GM19238 (cell line): ENCODE measurements around the gene WDHD1.
"Not testable (repeated sequence)": the region's sequence is repeated elsewhere in the genome, so short reads cannot be mapped to it uniquely, and the experiment has no call there.

Experiments
- DNase-seq: peaks from one replicate; pipeline ENCODE4 v3.0.0; 2011; ENCODE audit warnings: low spot score; ENCODE audit not compliant: insufficient read length

Gene WDHD1

GRCh38 chr14:54953609-54954008 is 73.3 kb downstream of the WDHD1 start:
- not testable (repeated sequence) for DNase-seq

- not testable (repeated sequence) for DNase-seq
These were observed 74.1 kb downstream of the WDHD1 start for GRCh38 chr14:54952803-54953202.

DNA sequence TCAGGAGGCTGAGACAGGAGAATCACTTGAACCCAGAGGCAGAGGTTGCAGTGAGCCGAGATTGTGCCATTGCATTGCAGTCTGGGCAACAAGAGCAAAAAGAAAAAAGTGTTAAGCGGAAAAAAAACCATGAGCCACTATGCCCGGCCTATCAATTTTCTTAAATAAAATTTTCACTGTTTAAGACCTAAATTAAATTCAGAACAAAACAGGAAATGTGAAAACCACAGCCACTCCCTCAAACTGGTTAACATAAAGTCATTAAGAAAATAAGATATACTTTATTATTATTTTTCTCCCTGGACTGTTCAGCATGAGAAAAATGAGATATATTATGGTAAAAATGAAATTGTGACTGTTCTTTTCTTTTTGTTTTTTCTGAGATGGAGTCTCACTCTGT is 79.7 kb downstream of the WDHD1 start:
- DNase-seq = no peak

DNA sequence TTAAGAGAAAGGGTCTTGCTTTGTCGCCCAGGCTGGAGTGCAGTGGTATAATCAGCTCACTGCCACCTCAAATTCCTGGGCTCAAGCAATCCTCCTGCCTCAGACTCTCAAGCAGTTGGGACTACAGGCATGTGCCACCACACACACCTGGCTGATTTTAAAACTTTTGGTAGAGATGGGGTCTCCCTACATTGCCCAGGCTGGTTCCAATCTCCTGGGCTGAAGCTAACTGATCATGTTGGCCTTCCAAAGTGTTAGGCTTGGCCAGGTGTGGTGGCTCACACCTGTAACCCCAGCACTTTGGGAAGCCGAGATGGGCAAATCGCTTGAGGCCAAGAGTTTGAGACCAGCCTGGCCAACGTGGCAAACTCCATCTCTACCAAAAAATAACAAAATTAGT is 80.4 kb downstream of the WDHD1 start:
- DNase-seq = no peak

GRCh38 chr14:54944737-54945391 is 82.0 kb downstream of the WDHD1 start:
- no peak for DNase-seq

- DNase-seq = no peak
These were observed 84.0 kb downstream of the WDHD1 start for GRCh38 chr14:54942913-54943312.

- no peak for DNase-seq
These were observed 90.1 kb downstream of the WDHD1 start for GRCh38 chr14:54936816-54937215.

- no peak for DNase-seq
These were observed 90.9 kb downstream of the WDHD1 start for GRCh38 chr14:54935958-54936357.

GRCh38 chr14:54935100-54935499 is 91.8 kb downstream of the WDHD1 start:
- no peak for DNase-seq

- DNase-seq = no peak
These were observed 93.9 kb downstream of the WDHD1 start for GRCh38 chr14:54933006-54933405.

- no peak for DNase-seq
These were observed 95.1 kb downstream of the WDHD1 start for GRCh38 chr14:54931598-54932340.

DNA sequence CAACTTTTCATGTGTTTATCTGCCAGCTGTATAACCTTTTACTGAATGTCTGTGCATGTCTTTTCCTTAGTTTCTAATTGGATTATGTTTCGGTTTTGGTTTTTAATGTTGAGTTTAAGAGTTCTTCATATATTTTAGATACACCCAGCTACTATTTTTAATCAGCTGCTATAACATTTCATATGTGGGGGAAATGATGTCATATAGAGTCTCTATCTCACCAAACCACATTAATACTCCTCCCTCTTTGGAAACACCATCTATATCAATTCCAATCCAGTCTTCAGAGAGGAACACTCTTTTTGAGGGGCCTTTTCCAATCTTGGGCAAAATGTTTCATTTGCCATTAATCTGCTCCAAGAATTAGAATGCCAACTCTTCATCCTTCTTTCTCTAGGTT is 95.8 kb downstream of the WDHD1 start:
- DNase-seq = no peak

GRCh38 chr14:54929556-54929955 is 97.3 kb downstream of the WDHD1 start:
- no peak for DNase-seq

- DNase-seq = no peak
These were observed 98.7 kb downstream of the WDHD1 start for GRCh38 chr14:54928216-54928615.

DNA sequence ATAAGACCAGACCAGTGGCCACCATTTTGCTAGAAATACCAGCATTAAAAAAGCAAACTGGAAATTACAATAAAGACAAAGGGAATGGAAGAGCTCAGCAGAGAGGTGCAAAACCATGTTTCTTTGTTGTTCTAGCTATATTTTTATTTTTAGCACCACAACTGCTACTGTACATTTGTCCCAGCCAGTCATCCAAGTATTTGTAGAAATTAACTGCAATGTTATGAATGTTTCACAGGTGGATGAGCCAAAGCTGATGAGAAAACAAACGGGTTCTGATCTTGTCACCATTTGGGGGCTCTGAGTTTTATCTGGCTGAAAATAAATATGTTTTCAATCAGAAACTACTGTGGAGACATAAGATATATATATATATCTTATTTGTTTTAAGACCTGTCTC is 99.3 kb downstream of the WDHD1 start:
- DNase-seq = no peak

DNA sequence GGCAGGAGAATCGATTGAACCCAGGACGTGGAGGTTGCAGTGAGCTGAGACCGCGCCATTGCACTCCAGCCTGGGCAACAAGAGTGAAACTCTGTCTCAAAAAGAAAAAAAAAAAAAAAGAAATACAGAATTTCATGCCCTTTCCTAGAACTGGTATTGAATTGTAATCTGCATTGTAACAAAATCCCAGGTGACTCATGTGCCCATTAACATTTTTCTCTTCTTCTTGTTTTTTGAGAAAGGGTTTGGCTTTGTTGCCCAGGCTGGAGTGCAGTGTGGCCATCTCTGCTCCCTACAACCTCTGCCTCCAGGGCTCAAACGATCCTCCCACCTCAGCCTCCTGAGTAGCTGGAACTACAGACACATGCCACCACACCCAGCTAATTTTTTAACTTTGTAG is 100.3 kb downstream of the WDHD1 start:
- DNase-seq = not testable (repeated sequence)

- no peak for DNase-seq
These were observed 104.3 kb downstream of the WDHD1 start for GRCh38 chr14:54922598-54922997.

DNA sequence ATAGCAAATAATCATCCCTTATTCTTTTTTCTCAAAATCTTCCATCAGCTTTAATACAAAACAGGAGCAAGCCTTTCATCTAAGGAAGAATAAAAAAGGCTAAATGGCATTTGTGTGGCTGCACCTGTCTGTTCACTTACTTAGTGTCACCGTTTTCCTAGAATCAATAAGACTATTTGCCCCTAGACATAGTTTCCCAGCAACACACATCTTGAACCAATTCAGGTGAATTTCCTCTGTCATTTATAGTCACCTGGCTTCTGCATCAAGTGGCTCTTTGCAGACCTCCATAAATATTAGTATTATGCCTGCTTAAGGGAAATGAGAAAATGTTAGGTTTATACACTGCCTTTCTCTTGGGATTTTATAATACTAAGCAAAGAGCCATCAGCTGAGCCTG is 106.8 kb downstream of the WDHD1 start:
- no peak for DNase-seq

DNA sequence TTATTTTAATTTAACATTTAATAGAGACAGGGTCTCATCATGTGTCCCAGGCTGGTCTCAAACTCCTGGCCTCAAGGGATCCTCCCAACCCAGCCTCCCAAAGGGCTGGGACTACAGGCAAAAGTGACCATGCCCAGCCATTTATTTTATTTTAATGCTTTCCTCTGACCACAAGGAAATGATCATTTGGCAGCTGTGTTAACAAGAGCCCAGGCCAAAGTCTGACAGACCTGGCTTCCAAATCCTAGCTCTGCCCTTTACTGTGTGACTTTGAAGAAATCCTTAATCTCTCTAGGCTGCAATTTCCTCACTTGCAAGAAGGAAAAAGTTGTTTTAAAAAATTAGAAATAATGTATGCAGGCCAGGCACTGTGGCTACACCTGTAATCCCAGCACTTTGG is 107.6 kb downstream of the WDHD1 start:
- no peak for DNase-seq

DNA sequence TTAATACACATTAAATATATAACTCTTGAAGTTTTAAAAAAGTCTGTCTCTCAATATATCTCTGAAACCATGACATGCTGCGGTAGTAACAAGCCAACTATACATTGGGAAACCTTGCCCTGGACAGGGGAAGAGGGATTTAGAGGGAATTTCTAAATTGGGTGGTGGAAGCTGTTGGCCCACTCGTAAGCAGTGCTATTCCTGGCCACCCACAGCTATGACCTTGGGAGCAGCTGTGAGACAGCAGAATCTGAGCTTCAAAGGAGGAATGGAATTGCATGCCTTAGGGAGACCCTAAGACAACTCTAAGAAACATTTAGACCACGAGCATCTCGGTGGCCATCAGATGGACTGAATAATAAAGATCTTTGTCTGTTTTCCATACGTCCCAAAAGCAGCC is 108.5 kb downstream of the WDHD1 start:
- no peak for DNase-seq

DNA sequence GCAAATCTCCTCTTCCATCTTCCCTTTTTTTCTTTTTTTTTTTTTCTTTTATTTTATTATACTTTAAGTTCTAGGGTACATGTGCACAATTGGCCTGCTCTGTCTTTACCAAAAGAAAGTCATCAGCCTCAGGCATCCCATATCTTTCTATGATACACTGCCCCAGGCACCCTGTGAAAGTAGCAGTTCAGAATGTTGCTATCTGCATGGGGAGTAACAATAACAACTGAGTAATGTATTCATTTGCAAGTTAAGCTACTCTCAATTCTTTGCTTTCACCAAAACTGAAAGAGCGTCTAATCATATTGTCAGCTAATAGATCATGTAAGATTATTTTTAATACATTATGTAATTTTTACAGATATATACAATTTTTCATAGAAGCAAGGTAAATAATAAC is 110.8 kb downstream of the WDHD1 start:
- no peak for DNase-seq

DNA sequence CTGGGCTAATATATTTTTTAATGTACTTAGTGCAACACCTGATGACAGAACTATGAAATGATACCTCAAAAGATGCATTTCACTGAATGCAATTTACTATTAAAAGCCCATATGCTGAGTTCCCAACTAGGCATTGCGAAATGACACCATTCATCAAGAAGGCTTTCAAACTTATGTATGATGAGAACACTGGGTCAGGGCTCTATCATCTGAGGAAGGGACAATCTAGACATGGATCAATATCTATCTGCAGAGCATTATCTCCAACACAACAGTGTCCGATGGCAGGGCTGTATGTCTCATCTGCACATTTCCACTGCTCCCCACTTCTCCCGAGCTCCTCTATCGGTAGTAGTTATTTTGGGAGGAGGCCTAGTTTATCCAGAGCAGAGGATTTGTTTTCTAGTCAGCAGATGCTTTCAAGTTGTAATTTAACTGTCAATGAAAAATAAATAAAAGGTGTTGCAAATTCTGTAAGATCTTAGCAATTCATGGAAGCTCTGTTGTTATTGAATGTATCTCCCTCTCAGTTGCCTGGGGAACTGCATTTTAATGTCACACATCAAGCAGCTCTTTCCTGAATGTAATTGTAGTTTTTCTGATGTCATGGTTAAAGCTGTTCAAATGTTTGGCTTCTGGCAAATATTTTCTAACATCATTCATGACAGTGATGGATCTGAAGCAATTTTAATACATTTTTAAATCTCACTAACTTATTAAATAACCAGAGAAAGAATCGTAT is 116.9 kb downstream of the WDHD1 start:
- DNase-seq = no peak
